ENCODE data around the gene CAMK2D. TPM values are rescaled to one million over a fixed set of nuclear protein-coding genes. Genes with fewer than 3 reads are reported as not detected.

The CAMK2D gene
- total and polyA plus RNA-seq, 2 experiments from 2014 or later = 4.9 to 14.6 TPM

DNA sequence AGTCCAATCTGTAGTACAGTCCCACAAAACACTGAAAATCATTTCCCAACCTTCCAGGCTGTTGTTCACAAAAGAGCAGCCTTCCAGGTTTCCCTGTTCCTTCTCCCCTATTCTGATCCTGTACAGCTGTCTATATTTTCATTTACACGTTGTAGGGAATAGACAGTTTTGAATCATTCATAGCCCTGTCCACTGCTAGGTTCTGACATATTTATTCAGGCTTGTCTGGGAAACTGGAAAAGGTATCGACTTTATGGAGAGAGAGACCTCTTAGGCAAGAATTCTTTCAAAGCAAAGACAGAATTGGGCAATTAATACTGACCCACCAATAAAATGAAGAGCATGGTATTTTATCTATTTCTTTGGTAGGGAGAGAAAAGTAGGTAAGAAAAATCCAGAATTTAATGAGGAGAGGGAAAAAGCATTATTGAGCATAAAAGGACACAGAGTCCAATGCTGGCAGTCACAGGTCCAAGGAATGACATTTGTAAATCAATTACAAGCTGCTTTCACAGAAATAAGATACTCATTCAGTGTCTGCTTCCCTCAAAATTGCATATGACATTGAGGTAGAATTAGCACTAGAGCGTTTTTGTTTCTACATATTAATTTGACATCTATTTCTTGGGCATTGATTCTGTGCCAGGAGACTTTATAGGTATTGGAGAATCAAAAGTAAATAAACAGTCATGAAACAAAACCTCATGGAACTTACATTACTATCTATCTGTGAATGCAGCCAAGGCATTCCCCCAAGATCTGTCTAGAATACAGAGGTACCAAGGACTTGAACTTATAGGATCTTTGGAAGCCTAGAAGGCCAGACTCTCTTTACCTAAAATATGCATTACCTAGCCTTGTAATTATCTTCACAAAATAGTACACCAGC is 127.2 kb downstream of the CAMK2D start:
- peaks cover 6% of the 10 kb centered on the region; the same call in 1 of the 2 replicates for H3K4me1 ChIP-seq (ENCODE audit: insufficient read depth)
- no peaks in the 10 kb centered on the region for H3F3A ChIP-seq (replicated peaks; ENCODE audit: low read depth)
- no peaks in the 10 kb centered on the region for H3K79me2 ChIP-seq (replicated peaks; ENCODE audit: insufficient read depth)
- TF ChIP-seq ZNF114 (CRISPR knock-in tag; IDR thresholded peaks at IDR 0.05) (no peak), STAT1 (IDR thresholded peaks at IDR 0.05; ENCODE audit: unreplicated experiment) (no peak), ZNF331 (CRISPR knock-in tag; IDR thresholded peaks at IDR 0.05; ENCODE audit: low read depth) (no peak), POLR2AphosphoS5 (IDR thresholded peaks at IDR 0.05; ENCODE audit: low read depth) (no peak), CTCF (conservative IDR thresholded peaks at IDR 0.05; ENCODE audit: low read depth in 2 of 2) (no peak), CREB1 (CRISPR knock-in tag; IDR thresholded peaks at IDR 0.05; ENCODE audit: low read depth) (no peak), NANOG (IDR thresholded peaks at IDR 0.05; ENCODE audit: borderline replicate concordance) (no peak), EZH2phosphoT487 (IDR thresholded peaks at IDR 0.05; ENCODE audit: unreplicated experiment) (no peak), EZH2 (IDR thresholded peaks at IDR 0.05; ENCODE audit: low read depth, unreplicated experiment) (no peak), JUNB (IDR thresholded peaks at IDR 0.05; ENCODE audit: unreplicated experiment) (no peak)
- TF ChIP-seq, protein P1, sequence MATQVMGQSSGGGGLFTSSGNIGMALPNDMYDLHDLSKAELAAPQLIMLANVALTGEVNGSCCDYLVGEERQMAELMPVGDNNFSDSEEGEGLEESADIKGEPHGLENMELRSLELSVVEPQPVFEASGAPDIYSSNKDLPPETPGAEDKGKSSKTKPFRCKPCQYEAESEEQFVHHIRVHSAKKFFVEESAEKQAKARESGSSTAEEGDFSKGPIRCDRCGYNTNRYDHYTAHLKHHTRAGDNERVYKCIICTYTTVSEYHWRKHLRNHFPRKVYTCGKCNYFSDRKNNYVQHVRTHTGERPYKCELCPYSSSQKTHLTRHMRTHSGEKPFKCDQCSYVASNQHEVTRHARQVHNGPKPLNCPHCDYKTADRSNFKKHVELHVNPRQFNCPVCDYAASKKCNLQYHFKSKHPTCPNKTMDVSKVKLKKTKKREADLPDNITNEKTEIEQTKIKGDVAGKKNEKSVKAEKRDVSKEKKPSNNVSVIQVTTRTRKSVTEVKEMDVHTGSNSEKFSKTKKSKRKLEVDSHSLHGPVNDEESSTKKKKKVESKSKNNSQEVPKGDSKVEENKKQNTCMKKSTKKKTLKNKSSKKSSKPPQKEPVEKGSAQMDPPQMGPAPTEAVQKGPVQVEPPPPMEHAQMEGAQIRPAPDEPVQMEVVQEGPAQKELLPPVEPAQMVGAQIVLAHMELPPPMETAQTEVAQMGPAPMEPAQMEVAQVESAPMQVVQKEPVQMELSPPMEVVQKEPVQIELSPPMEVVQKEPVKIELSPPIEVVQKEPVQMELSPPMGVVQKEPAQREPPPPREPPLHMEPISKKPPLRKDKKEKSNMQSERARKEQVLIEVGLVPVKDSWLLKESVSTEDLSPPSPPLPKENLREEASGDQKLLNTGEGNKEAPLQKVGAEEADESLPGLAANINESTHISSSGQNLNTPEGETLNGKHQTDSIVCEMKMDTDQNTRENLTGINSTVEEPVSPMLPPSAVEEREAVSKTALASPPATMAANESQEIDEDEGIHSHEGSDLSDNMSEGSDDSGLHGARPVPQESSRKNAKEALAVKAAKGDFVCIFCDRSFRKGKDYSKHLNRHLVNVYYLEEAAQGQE (IDR thresholded peaks at IDR 0.05; ENCODE audit: unreplicated experiment) = no peak
- TF ChIP-seq, protein P2, sequence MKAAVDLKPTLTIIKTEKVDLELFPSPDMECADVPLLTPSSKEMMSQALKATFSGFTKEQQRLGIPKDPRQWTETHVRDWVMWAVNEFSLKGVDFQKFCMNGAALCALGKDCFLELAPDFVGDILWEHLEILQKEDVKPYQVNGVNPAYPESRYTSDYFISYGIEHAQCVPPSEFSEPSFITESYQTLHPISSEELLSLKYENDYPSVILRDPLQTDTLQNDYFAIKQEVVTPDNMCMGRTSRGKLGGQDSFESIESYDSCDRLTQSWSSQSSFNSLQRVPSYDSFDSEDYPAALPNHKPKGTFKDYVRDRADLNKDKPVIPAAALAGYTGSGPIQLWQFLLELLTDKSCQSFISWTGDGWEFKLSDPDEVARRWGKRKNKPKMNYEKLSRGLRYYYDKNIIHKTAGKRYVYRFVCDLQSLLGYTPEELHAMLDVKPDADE (IDR thresholded peaks at IDR 0.05) = no peak
- TF ChIP-seq, protein P3, sequence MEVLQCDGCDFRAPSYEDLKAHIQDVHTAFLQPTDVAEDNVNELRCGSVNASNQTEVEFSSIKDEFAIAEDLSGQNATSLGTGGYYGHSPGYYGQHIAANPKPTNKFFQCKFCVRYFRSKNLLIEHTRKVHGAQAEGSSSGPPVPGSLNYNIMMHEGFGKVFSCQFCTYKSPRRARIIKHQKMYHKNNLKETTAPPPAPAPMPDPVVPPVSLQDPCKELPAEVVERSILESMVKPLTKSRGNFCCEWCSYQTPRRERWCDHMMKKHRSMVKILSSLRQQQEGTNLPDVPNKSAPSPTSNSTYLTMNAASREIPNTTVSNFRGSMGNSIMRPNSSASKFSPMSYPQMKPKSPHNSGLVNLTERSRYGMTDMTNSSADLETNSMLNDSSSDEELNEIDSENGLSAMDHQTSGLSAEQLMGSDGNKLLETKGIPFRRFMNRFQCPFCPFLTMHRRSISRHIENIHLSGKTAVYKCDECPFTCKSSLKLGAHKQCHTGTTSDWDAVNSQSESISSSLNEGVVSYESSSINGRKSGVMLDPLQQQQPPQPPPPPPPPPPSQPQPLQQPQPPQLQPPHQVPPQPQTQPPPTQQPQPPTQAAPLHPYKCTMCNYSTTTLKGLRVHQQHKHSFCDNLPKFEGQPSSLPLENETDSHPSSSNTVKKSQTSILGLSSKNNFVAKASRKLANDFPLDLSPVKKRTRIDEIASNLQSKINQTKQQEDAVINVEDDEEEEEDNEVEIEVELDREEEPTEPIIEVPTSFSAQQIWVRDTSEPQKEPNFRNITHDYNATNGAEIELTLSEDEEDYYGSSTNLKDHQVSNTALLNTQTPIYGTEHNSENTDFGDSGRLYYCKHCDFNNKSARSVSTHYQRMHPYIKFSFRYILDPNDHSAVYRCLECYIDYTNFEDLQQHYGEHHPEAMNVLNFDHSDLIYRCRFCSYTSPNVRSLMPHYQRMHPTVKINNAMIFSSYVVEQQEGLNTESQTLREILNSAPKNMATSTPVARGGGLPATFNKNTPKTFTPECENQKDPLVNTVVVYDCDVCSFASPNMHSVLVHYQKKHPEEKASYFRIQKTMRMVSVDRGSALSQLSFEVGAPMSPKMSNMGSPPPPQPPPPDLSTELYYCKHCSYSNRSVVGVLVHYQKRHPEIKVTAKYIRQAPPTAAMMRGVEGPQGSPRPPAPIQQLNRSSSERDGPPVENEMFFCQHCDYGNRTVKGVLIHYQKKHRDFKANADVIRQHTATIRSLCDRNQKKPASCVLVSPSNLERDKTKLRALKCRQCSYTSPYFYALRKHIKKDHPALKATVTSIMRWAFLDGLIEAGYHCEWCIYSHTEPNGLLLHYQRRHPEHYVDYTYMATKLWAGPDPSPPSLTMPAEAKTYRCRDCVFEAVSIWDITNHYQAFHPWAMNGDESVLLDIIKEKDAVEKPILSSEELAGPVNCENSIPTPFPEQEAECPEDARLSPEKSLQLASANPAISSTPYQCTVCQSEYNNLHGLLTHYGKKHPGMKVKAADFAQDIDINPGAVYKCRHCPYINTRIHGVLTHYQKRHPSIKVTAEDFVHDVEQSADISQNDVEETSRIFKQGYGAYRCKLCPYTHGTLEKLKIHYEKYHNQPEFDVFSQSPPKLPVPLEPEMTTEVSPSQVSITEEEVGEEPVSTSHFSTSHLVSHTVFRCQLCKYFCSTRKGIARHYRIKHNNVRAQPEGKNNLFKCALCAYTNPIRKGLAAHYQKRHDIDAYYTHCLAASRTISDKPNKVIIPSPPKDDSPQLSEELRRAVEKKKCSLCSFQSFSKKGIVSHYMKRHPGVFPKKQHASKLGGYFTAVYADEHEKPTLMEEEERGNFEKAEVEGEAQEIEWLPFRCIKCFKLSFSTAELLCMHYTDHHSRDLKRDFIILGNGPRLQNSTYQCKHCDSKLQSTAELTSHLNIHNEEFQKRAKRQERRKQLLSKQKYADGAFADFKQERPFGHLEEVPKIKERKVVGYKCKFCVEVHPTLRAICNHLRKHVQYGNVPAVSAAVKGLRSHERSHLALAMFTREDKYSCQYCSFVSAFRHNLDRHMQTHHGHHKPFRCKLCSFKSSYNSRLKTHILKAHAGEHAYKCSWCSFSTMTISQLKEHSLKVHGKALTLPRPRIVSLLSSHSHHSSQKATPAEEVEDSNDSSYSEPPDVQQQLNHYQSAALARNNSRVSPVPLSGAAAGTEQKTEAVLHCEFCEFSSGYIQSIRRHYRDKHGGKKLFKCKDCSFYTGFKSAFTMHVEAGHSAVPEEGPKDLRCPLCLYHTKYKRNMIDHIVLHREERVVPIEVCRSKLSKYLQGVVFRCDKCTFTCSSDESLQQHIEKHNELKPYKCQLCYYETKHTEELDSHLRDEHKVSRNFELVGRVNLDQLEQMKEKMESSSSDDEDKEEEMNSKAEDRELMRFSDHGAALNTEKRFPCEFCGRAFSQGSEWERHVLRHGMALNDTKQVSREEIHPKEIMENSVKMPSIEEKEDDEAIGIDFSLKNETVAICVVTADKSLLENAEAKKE (CRISPR knock-in tag; IDR thresholded peaks at IDR 0.05) = no peak
- no peaks in the 10 kb centered on the region for H3K9me2 ChIP-seq (ENCODE audit: insufficient read depth)
- DNase-seq (ENCODE audit: low spot score) = no peak
- no peak for ATAC-seq
- no peak overlapping the region for H3K4me3 ChIP-seq
- H3K4me2 ChIP-seq = no peak overlapping the region
- H3K27me3 ChIP-seq (ENCODE audit: insufficient read depth) = no peaks in the 10 kb centered on the region
- Mint-ChIP-seq H3K9me3 (0 out of 3 replicates have a peak, but pooled peaks cover 2% of the 10 kb centered on the region), H3K27me3 (ENCODE audit: insufficient read depth, low read depth, poor library complexity) (peaks cover 4% of the 10 kb centered on the region), H3K4me3 (no peak overlapping the region), H3K36me3 (ENCODE audit: low read depth) (no peaks in the 10 kb centered on the region), H3K27ac (no peak overlapping the region; the same call in 1 of the 2 replicates), H3K4me1 (peaks cover 12% of the 10 kb centered on the region)
- no peak overlapping the region for H3K27ac ChIP-seq (ENCODE audit: low read depth)
- H4K20me1 ChIP-seq (replicated peaks; ENCODE audit: insufficient read depth) = no peaks in the 10 kb centered on the region
- no peak overlapping the region for H2AFZ ChIP-seq
- no peaks in the 10 kb centered on the region for H3K36me3 ChIP-seq (ENCODE audit: insufficient read depth)
